GM21786 (cell line): ENCODE data around the gene SGSH.
"Not testable (repeated sequence)": the region's sequence is repeated elsewhere in the genome, so short reads cannot be mapped to it uniquely, and the experiment has no call there.

Experiments used
- ATAC-seq: cut with Tn5 transposase; IDR thresholded peaks from one replicate; pipeline ENCODE4 v1.9.1; 2021; ENCODE audit not compliant: unreplicated experiment

Gene SGSH

GRCh38 chr17:80253631-80254395 is 33.7 kb upstream of the SGSH start:
- ATAC-seq: no peak

GRCh38 chr17:80252871-80253270 is 32.7 kb upstream of the SGSH start:
- no peak for ATAC-seq

GRCh38 chr17:80251966-80252365 is 31.8 kb upstream of the SGSH start:
- ATAC-seq: no peak

- no peak for ATAC-seq
These were observed 29.0 kb upstream of the SGSH start for GRCh38 chr17:80248894-80249710.

GRCh38 chr17:80248001-80248893 is 28.1 kb upstream of the SGSH start:
- ATAC-seq: no peak

- no peak for ATAC-seq
These were observed 27.4 kb upstream of the SGSH start for GRCh38 chr17:80247561-80247960.

GRCh38 chr17:80246726-80247125 is 26.6 kb upstream of the SGSH start:
- ATAC-seq: no peak

- no peak for ATAC-seq
These were observed 26.1 kb upstream of the SGSH start for GRCh38 chr17:80246266-80246681.

GRCh38 chr17:80245566-80246265 is 25.6 kb upstream of the SGSH start:
- no peak for ATAC-seq

- ATAC-seq: no peak
These were observed 24.9 kb upstream of the SGSH start for GRCh38 chr17:80244871-80245509.

- not testable (repeated sequence) for ATAC-seq
These were observed 24.3 kb upstream of the SGSH start for GRCh38 chr17:80244448-80244847.

GRCh38 chr17:80243526-80244433 is 23.6 kb upstream of the SGSH start:
- no peak for ATAC-seq

- no peak for ATAC-seq
These were observed 22.4 kb upstream of the SGSH start for GRCh38 chr17:80242505-80242904.

GRCh38 chr17:80237386-80237785 is 17.3 kb upstream of the SGSH start:
- ATAC-seq: no peak

GRCh38 chr17:80236911-80237310 is 16.8 kb upstream of the SGSH start:
- no peak for ATAC-seq

- ATAC-seq: no peak
These were observed 13.1 kb upstream of the SGSH start for GRCh38 chr17:80233202-80233601.

GRCh38 chr17:80232438-80232837 is 12.3 kb upstream of the SGSH start:
- ATAC-seq: no peak

GRCh38 chr17:80229011-80229410 is 8.9 kb upstream of the SGSH start:
- ATAC-seq: no peak

GRCh38 chr17:80228477-80228876 is 8.3 kb upstream of the SGSH start:
- no peak for ATAC-seq
